Endothelial cell (in vitro differentiated cells): ENCODE measurements around the gene SCNN1A. TPM values are rescaled to one million over a fixed set of nuclear protein-coding genes. Genes with fewer than 3 reads are reported as not detected.

Source experiments
- DNase-seq: peaks from one replicate; pipeline ENCODE4 v3.0.0; 2021; ENCODE audit warnings: low spot score
- H3K27ac Mint-ChIP-seq: one replicate; pipeline ENCODE4 v1.8.0; 2021; ENCODE audit warnings: mixed read lengths, inconsistent platforms; ENCODE audit not compliant: unreplicated experiment
- H3K27me3 Mint-ChIP-seq: one replicate; pipeline ENCODE4 v1.8.0; 2021; ENCODE audit warnings: mild to moderate bottlenecking, moderate library complexity, mixed read lengths, inconsistent platforms; ENCODE audit not compliant: unreplicated experiment
- H3K36me3 Mint-ChIP-seq: one replicate; pipeline ENCODE4 v1.8.0; 2021; ENCODE audit warnings: mild to moderate bottlenecking, low read depth, mixed read lengths, inconsistent platforms; ENCODE audit not compliant: unreplicated experiment
- H3K4me1 Mint-ChIP-seq: one replicate; pipeline ENCODE4 v1.8.0; 2021; ENCODE audit warnings: mild to moderate bottlenecking, mixed read lengths, inconsistent platforms; ENCODE audit not compliant: unreplicated experiment
- H3K4me3 Mint-ChIP-seq: one replicate; pipeline ENCODE4 v1.8.0; 2021; ENCODE audit warnings: mild to moderate bottlenecking, mixed read lengths, inconsistent platforms; ENCODE audit not compliant: unreplicated experiment
- H3K9me3 Mint-ChIP-seq: one replicate; pipeline ENCODE4 v1.8.0; 2021; ENCODE audit warnings: mixed read lengths, inconsistent platforms; ENCODE audit not compliant: unreplicated experiment
- total RNA-seq: library from RNA; stranded (reverse); fragmentation: NEBNext Ultra II Directional; extraction: Animal tissue kit (Norgen Biotek cat#: 25700); gene quantifications from one replicate; pipeline ENCODE4 v1.2.1, GENCODE V29; 2021; ENCODE audit not compliant: unreplicated experiment
- TF ChIP-seq, protein P1 (sequence below): fragments of 200-600 bp; sonication (generic); IDR thresholded peaks from one replicate; pipeline ENCODE4 v1.5.0; 2021; ENCODE audit warnings: antibody characterized with exemption; ENCODE audit not compliant: unreplicated experiment

Gene SCNN1A
- total RNA-seq, 1 donor from 2014 or later = 2.2 TPM

GRCh38 chr12:6297170-6297569 lies 78.2 kb downstream of the SCNN1A start:
- peaks cover 13% of the 10 kb centered on the region for H3K27me3 Mint-ChIP-seq
- no peaks in the 10 kb centered on the region for H3K9me3 Mint-ChIP-seq
- no peaks in the 10 kb centered on the region for H3K36me3 Mint-ChIP-seq
- H3K4me3 Mint-ChIP-seq = no peak overlapping the region
- TF ChIP-seq, protein P1, sequence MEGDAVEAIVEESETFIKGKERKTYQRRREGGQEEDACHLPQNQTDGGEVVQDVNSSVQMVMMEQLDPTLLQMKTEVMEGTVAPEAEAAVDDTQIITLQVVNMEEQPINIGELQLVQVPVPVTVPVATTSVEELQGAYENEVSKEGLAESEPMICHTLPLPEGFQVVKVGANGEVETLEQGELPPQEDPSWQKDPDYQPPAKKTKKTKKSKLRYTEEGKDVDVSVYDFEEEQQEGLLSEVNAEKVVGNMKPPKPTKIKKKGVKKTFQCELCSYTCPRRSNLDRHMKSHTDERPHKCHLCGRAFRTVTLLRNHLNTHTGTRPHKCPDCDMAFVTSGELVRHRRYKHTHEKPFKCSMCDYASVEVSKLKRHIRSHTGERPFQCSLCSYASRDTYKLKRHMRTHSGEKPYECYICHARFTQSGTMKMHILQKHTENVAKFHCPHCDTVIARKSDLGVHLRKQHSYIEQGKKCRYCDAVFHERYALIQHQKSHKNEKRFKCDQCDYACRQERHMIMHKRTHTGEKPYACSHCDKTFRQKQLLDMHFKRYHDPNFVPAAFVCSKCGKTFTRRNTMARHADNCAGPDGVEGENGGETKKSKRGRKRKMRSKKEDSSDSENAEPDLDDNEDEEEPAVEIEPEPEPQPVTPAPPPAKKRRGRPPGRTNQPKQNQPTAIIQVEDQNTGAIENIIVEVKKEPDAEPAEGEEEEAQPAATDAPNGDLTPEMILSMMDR = no peak
- no peak for DNase-seq
- H3K4me1 Mint-ChIP-seq = peaks cover 18% of the 10 kb centered on the region
- H3K27ac Mint-ChIP-seq = peak overlapping the region; percentile 78

Other genes starting within 250 kb of the SCNN1A start
- 67.2 TPM for gene CD9, start 175.2 kb downstream of the SCNN1A start, total RNA-seq
- gene PLEKHG6, start 64.9 kb downstream of the SCNN1A start, total RNA-seq = 1.9 TPM
- gene TNFRSF1A, start 33.5 kb downstream of the SCNN1A start, total RNA-seq = 125 TPM
- gene LTBR, start 8.6 kb upstream of the SCNN1A start, total RNA-seq = 40.3 TPM
- gene CD27, start 69.4 kb upstream of the SCNN1A start, total RNA-seq = not detected
- 2.8 TPM for gene TAPBPL, start 76.5 kb upstream of the SCNN1A start, total RNA-seq
- gene VAMP1, start 95.1 kb upstream of the SCNN1A start, total RNA-seq = 5.5 TPM
- gene MRPL51, start 117.7 kb upstream of the SCNN1A start, total RNA-seq = 168 TPM
- 25.3 TPM for gene NCAPD2, start 118.5 kb upstream of the SCNN1A start, total RNA-seq
- gene GAPDH, start 159.0 kb upstream of the SCNN1A start, total RNA-seq = 2,393 TPM
- gene IFFO1, start 180.5 kb upstream of the SCNN1A start, total RNA-seq = 82.2 TPM
- gene NOP2, start 192.7 kb upstream of the SCNN1A start, total RNA-seq = 37.5 TPM
- gene CHD4, start 231.8 kb upstream of the SCNN1A start, total RNA-seq = 334 TPM